SH-SY5Y (cell line): ENCODE results near the gene RHOG.

Source experiments
- GATA2 ChIP-seq: IDR thresholded peaks from 2 replicates; pipeline ENCODE4 v1.6.1; 2011; ENCODE audit warnings: mild to moderate bottlenecking, low read depth, low read length
- GATA3 ChIP-seq: IDR thresholded peaks from 2 replicates; pipeline ENCODE4 v1.6.1; 2011; ENCODE audit warnings: low read depth, mild to moderate bottlenecking, low read length, moderate library complexity

RHOG gene

DNA sequence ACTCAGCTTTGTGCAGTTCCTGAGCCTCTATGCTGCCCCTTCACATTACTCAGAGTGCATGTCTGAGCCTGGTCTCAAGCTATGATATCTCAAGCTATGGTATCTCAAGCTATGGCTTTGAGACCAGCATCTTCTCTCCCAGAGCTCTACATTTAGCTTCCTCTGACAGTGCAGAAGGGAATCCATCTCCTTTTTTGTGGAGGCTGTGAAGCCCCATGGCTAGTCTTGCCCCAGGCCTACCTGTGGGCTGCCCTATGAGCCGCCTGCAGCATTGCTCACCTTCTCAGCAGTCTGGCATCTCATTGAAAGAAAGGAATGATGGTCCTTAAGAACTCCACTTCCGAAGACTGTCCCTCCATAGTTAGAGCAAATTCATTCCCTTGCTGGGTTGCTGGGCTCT is 19.8 kb downstream of the RHOG start:
- TF ChIP-seq GATA3 (no peak), GATA2 (no peak)

DNA sequence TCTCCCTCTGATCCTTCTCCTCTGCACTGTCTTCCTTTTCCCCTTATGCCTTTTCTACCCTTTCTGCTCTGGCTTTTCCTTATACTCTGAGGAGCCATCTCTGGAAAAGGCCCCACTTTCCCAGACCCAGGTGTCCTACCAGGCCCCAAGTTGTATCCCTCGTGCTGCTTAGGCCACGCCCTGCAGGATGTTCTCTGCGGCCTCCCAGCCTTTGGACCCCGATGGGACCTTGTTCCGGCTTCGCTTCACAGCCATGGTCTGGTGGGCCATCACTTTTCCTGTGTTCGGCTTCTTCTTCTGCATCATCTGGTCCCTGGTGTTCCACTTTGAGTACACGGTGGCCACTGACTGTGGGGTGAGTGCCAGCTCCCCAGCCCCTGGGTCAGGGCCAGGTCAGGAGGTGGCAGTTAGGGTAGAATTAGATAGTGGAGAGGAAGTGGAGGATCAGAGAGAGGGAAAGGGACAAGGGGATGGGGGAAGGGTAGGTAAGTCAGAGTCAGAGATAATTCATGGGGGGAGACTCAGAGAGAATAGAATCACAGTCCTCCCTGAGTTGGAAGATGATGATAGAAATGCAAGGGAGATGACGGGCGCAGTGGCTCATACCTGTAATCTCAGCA is 23.5 kb downstream of the RHOG start:
- TF ChIP-seq GATA2 (no peak), GATA3 (no peak)

DNA sequence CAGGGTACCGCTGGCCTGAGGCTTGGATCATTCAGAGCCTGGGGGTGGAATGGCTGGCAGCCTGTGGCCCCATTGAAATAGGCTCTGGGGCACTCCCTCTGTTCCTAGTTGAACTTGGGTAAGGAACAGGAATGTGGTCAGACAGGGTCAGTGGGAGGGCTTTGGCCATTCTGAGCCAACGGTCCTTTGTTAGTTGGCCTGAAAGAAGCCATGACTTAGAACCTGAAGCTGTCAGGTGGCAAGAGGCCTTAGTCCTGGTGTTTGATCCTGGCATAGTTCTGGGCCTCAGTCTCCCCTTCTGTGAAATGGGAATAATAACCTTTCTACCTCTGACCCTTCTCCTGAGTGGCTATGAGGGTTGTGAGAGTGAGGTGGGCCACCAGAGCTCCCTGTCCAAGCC is 24.1 kb downstream of the RHOG start:
- no peak for TF ChIP-seq GATA3
- no peak for TF ChIP-seq GATA2

DNA sequence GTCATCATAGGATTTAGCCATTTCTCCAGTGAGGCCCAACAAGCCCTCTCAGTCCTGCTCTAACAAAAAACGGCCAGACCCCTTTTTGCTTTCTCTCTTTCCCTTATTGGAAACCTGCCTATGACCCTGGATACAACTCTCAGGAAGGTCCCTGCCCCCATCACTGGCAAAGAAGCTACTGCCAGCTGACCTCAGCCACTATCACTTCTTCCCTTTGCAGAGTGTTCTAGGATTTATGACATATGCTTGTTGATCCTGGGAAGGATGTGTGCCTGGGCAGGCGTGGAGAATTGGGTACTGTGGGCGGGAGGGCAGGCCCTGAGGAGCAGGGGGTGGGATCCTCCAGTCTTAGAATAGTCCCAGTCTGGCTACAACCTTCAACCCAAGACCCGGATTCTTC is 24.9 kb downstream of the RHOG start:
- no peak for TF ChIP-seq GATA2
- no peak for TF ChIP-seq GATA3

DNA sequence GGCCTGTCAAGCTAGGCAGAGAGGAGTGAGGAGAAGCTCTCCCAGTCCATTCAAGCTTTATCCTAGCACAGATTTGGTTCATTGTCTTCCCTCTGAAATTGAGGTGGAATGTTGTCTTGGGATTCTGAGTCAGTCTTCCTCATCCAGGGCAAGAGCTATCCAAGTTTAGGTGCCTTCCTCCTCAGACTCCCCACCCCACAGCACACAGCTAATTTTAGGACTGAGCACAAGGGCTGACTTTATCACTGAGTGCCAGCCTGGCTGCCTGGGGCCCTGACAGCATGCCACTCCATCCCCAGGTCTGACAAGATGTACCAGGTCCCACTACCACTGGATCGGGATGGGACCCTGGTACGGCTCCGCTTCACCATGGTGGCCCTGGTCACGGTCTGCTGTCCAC is 29.8 kb downstream of the RHOG start:
- TF ChIP-seq GATA3 (no peak), GATA2 (no peak)

DNA sequence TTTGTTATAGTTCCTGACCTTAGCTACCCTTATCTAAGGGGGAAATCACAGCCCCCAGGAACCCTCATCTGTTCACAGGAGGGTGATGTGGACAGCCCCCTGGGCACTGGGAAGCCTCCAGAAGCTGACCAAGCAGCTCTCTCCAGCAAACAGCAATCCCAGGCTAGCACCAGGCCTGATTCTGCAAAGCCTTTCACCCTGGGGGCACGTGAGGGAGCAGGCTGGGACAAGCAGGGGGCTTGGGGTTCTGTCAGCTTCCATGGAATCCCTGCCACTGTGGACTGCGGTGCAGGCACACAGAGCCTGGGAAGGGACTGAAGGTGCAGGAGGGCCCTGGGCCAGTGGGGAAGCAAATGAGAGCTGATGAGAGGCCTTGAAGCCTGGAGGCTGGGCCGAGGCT is 30.3 kb downstream of the RHOG start:
- no peak for TF ChIP-seq GATA3
- TF ChIP-seq GATA2, result no peak; the same call in 1 of the 2 replicates

DNA sequence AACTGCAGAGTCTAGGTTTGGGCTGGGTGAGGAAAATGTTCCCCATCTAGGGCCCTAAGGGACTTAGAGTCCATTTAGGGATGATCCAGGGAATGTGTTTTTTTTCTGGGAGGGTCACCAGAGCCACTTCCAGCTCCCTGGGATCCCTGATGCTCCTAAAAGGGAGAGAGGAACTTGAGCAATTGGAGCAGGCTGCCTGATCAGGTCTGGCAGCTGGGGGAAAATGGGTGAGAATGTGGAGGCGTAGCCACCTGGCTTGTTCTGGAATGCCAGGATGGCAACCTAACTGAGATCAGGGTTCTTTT is 31.2 kb downstream of the RHOG start:
- TF ChIP-seq GATA2, result no peak

DNA sequence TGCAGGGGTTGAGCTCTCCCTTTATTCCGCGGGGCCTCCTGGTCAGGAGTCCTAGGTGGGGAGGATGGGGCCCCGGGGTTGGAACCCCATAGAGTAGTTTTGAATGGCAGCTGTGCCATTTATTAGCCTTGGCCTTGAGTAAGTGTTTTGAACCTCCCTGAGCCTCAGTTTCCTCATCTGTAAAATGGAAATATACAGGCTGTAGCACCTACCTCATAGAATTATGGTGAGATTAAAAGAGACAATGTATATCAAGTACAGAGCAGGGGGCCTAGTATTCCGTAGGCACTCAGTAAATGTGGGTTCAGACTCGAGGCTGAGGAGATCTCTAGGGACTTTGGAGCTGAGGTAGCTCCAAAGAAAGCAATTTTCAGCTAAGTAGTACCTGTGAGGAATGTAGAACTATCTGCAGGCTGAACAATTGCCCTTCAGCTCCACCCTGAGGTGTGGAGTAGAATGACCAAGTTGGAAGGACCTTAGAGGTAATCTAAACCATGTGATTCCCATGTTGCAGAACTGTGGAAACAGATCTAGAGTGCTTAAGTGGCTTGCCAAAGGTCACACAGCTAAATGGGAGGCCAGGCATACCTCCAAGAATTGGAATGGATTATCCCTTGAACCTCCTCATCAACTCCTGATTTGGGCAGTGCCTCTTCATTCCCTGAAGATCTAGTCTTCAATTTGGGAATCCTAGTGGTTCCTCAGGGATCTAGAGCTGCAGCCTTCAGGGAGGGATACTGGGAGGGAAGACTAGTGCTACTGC is 31.7 kb downstream of the RHOG start:
- TF ChIP-seq GATA3 (no peak), GATA2 (no peak)

DNA sequence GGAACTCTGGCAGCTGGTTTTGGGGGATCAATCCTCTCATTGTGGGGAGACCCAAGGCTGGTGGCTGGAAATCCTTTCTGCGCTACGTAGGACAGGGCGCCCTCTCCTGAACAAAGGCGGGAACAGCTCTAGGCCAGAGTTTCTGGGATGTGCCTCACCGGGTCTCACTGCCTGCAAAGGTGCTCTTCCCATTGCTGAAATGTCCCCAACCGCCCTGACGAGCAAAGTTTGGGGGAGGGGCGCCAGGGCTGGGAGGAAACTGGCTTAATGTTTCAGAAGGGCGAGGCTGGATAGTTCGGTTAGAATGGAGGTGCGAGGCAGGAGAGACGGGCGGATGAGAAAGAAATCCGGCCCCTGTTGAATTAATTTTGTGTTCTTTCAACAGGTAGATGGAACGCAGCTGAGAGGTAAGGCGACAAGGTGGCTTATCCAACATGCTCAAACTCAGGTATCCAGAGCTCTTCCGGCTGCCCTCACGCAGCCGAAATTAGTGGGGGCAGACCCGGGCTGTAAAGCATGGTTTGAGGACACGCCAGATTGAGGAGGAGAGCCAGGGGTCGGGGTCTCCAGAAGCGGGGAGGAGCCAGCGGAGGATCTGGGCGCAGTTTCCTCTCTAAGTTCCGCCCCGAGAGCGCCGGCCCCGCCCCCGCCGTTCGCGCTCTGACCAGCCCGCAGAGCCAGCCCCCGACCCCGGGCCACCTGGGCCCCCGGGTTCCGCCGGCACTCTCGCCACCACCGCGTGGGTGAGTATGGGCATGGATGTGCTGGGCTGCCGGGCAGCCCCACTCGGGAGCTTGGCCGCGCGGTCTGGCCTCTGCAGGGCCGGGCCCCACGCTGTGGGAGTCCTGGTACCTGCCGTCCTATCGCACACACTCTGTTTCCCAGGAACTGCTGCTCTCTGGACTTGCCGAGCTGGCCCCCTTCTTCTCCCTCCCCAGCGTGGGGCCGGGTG is 32.6 kb downstream of the RHOG start, which contains the start of gene PGAP2:
Gene PGAP2, plus strand, starts transcription at position 652 of the 952 bp plus-strand sequence. CDS start 2,700 bp downstream, outside the sequence.
- TF ChIP-seq GATA3, result no peak
- TF ChIP-seq GATA2, result no peak

DNA sequence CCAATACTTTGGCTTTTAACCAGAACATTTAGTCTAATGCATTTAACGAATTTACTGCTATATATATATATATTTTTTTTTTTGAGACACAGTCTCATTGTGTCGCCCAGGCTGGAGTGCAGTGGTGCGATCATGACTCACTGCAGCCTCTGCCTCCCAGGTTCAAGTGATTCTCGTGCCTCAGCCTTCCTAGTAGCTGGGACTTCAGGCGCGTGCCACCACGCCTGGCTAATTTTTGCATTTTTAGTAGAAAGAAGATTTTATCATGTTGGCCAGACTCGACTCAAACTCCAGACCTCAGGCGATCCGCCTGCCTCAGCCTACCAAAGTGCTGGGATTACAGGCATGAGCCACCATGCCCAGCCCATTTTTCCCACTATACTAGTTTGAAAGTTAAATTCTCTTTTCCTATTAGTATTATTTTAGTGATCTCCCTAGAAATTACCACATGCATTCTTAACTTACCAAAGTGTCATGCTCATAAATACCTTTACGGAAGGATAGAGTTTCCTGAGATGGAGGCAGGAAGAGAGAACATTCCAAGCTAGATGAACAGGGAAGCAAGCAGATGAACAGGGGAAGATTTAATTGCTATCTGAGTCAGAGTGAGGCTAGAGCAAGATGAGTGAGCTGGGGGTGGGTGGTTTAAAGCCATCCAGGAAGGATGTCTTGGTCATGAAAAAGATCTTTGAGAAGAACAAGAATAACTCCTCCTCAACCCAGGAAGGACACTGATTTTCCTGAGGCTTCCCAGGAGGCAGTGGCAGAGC is 36.8 kb downstream of the RHOG start:
- TF ChIP-seq GATA3, result no peak
- no peak for TF ChIP-seq GATA2

DNA sequence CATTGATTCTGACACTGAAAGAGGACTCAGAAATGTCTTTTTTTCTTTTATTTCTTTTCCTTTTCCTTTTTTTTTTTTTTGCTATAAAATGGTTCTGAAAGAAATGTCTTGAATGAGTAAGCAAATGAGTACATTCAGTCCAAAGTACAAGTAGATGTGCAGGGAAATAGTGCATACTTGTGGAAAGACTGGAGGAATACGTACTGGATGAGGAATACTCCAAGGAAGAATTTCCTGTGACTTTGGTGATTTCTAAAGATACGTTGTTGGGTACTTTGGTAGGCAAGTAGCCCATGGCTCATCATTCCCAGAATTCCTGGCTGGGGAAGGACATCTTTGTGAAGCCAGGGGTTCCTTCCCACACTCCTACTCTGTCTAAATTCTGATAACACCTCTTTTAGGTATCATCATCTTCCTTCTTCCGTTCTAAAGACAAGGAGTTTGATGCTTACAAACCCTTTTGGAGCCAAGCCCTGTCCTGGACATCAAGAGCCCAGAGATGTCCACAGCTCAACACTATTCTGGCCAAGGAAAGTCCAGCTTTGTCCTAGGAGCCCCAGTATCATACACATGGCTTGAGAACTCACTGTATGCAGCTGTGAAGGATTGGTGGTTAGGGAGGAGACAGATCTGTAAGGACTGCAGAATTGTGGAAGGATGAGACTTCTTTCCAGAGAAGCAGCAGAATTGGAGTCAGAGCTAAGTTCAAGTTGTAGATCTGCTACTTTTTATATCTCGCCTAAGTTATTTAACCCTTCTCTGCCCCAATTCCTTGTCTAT is 38.6 kb downstream of the RHOG start:
- TF ChIP-seq GATA3 (no peak), GATA2 (no peak)

DNA sequence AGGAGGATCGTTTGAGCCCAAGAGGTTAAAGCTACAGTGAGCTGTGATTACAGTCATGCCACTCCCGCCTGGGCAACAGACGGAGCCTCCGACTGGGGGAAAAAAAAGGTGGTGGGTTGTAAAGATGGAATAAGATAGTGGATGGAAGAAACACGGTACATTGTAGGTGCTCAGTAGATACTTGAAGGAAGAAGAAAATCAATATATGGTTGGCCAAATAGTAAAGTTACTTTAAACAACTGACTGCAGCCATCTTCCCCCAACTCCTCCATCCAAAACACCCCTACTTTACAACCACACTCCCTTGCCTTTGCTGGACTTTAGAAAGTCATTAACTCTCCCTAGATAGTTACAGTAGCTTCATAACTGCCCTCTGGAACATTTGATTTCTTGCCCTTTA is 40.9 kb downstream of the RHOG start:
- TF ChIP-seq GATA2 (no peak), GATA3 (no peak)

DNA sequence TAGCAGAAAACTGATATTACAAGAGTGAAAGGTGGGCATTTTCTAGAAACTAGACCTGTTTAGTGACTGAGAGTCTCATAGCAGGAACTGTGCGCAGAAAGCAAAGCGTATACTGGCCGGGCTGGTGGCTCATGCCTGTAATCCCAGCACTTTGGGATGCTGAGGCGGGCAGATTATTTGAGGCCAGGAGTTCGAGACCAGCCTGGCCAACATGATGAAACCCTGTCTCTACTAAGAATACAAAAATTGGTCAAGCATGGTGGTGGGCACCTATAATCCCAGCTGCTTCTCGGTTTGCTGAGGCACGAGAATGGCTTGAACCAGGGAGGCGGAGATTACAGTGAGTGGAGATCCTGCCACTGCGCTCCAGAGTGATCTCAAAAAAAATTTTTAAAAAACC is 41.6 kb downstream of the RHOG start:
- TF ChIP-seq GATA2, result no peak
